ENCODE results near the gene GJA5.

GJA5 gene

DNA sequence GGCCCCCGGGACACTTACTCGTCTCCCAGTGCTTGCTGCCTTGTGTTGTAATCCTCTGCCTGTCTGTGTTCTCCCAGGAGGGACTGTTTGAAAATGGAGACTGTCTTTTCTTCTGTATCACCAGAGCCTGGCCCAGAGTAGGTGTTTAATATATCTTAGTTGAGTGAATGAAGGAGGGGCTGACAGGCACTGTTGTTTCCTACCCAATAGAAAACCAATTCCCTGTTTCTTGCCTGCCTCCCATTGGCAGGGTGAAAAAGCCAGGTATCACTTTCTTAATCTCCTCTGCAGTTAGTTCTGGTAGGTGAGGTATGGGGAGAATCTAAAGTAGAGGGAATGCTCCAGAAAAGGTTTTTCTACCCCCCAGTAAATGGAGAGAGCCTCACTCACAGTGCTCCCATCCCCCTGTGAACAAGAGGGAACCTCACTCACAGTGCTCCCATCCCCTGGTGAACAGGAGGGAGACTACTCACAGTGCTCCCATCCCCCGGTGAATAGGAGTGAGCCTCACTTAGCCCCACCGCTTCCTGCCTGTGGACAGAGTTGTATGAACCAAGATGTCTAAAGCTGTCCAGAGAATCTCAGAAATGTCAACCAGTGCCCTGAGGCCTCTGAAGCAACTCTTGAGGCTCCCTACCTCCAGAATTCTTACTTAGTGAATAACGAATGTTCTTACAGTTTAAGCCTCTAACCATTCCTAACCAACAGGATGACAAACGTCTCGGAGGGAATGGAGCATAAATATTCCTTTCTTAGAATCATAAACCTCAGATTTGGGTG is at the start of gene GJA5:
TSS of gene GJA5 (minus strand) at position 122 of the 780 bp plus-strand sequence. CDS start 1,364 bp downstream, outside the sequence.
- DNase-seq, result no peak

DNA sequence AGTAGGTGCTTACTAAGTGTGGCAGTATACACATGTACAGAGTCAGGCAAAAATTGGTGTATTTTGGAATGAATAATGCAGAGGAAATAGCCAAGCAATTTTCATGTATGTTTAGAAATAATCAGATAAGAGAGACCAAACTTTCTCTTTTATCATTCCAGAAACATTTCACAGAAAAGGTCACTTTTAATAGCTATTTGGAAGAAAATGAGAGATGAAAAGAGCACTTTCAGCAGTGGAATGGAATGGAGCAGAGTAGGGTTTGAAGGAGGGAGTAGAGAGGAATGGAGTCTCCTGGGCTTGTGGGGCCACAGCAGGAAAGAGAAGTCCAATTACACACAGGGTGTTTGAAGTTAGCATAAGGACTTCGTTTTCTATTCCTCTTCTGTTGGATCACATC is 48.8 kb upstream of the GJA5 start:
- no peak for DNase-seq

DNA sequence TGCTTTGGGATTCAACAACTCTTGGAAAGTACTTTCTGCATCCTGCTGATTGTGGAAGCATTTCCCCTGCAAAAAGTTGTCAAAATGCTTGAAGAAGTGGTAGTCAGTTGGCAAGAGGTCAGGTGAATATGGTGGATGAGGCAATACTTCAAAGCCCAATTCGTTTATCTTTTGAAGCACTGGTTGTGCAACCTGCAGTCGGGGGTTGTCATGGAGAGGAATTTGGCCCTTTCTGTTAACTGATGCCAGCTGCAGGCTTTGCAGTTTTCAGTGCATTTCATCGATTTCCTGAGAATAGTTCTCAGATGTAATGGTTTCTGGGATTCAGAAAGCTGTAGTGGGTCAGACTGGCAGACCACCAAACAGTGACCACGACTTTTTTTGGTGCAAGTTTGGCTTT is 47.6 kb upstream of the GJA5 start:
- DNase-seq, result no peak

DNA sequence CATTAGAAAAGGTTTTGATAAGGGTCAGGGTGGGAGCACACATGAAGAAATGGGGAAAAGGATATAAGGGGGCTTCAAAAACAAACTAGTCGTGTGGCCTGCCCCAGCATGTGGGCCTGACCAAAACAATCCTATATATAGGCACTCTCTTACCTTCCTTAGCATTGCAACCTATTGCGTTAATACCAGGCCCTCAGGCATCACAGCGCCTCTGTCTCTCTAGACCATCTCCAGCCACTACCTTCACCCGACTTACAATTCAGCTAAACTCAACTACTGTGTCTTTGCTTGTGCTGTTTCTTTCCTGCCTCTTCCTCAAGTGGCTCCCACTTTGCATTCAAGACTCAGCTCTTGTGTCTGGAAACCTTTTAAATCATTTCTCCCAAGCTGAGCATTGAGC is 47.0 kb upstream of the GJA5 start:
- no peak for DNase-seq

DNA sequence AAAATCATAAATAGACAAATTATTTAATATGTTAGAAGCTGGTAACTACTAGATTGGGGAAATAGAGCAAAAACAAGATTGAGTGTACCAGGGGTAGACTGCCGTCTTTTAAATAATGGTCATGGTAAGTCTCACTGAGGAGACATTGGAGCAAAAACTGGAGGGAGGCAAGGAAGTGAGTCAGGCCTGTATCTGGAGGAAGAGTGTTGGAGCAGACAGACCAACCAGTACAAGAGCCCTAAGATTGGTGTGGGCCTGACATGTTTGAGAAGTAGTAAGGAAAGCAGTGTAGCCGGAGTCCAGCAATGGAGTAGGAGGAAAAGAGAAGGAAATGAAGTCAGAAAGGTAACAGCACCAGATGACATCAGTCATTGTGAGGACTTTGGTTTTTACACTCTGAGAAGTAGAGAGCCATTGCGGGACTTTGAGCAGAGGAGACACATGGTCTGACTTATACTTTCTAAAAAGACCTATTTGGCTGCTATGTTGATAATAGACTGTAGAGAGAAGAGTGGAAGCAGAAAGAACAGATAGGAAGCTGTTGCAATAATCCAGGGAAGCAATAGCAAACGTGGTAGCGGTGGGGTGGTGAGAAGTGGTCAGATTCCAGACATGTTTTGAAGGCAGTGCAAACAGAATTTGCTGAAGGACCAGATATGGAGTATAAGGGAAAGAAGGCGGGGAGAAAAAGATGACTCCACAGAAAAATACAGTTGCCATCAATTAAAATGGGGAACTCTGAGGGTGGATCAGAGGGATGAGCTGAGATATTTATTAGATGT is 44.7 kb upstream of the GJA5 start:
- no peak for DNase-seq

DNA sequence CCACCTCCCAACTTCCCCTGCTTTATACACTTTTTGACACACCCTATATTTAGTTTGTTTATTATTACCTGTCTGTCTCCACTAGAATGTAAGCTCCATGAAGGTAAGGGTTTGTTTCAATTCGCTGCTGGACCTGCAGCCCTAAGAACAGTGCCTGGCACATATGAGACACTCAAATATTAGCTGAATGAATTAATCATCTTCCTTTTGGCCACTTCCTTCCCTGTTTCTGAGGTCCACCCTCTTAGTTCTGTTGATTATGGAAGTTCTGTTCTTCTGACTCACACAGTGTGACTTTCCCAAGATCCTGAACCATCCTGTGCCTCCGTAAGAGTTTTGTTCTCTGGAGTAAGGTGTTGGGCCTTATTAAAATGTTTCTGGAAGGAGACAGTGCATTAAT is 40.4 kb upstream of the GJA5 start:
- no peak for DNase-seq

DNA sequence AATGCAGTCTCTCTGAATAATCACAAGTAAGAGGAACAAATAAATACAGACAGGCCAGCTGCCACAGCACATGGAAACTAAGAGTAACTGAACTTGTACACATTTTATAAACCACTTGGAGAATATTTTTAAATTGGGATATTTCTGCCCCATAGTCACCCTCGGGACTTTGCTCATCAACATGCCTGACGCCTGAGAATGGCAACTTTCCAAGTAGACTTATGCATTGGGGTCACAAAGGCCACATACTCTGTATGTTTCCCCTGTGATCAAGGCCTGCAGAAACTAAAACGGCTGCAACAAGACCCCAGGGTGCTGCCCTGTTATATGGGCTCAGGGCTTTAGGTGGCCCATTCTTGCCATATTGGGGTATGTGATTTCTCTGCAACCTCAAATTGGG is 38.3 kb upstream of the GJA5 start:
- no peak for DNase-seq

DNA sequence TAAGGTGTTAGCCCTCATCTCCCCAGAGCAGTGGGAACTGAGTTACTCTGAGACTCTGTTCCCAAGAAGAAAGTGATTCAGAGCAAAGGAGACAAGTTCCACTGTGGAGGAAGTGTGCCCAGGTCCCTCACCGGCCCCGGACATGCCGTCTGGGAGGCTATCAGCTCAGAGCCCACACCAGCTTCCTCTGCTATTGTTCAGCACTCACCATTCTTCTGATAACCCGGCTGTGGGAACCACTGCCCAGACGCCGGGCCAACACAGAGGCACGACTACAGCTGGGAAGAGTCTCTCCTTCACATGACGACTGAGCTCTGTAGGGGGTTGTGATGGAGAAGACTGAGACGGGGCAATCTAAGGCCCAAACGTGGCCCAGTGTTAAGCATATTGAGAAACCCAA is 34.2 kb upstream of the GJA5 start:
- no peak for DNase-seq

DNA sequence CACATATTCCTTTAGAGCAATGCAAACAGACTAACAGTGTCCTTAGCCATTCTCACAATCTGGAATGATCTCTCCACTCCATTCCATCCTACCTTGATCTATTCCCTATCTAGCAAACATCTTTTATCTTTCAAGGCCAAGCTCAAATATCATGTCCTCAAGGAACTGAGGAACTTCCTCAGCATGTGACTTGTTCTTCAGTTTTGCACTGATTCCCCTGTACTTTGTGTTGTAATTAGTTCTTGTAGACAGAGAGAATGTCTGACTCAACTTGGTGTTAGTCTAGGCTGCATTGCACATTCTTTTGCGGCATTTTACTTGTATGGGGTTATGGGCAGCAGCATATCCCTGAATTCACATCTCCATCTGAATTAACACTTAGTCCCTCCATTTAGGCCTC is 31.5 kb upstream of the GJA5 start:
- DNase-seq, result no peak

DNA sequence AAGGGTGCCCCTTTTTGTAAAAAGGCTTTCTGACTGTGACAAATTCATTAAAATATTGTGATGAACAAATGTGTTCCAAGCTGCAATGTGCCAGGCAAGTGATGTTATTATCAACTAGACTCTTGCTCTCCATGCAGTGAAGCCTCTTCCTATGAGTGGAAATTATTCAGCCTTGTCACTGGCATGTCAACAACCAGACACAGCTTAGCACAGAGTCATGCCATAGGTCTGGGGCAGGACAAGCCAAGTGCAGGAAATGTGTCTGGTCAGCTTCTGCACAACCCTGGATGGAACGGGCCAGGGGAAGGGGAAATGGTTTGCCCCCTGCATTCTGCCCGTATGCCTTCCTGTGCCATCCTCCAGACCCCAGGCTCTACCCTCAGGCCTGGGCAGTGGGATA is 27.4 kb upstream of the GJA5 start:
- DNase-seq, result no peak

DNA sequence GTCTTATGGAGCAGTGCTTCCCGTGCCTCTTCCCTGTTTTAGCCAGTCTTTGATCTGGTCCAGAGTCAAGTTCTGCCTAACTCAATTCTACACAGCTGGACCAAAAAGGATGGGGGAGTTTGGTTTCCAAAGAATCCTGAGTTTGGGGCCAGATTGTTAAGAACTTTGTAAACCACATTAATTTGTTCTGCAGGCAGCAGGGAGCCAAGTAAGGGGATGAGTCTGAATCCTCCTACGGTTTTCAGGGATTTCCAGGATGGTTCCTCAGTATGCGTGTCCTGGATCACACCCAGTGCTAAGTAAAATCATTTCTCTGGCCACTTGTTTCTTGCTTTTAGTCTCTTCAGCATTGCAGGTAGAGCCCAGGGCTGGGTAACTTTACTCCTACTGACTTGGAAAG is 26.1 kb upstream of the GJA5 start:
- DNase-seq, result no peak

DNA sequence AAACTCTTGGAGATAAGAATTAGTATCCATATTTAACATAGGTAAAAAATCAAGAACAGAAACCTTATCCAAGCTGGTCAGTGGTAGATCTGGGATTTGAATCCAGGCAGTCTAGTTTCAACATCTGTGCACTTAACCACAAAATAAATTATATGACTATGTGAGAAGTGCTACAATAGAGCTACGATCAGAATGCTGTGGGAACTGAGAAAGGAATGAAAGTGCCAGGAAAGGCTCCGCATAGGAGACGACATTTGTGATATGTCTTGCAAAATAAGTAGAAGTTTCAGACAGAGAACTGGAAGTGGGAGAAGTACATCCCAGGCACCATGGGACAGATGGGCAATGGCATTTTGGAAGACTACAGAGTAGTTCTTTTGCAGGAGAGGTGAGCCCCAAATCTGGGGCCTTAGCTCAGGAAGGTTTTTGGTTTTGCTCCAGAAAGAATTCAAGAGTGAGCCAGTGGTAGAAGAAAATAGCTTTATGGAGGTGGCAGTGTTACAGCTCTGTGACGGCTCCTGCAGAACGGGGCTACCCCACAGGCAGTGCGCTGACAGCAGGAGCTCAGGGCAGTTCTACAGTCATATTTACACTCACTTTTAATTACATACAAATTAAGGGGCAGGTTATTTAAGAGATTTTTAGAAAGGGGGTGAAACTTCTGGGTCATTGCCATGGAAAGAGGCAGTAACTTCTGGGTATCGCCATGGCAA is 25.5 kb upstream of the GJA5 start:
- no peak for DNase-seq

DNA sequence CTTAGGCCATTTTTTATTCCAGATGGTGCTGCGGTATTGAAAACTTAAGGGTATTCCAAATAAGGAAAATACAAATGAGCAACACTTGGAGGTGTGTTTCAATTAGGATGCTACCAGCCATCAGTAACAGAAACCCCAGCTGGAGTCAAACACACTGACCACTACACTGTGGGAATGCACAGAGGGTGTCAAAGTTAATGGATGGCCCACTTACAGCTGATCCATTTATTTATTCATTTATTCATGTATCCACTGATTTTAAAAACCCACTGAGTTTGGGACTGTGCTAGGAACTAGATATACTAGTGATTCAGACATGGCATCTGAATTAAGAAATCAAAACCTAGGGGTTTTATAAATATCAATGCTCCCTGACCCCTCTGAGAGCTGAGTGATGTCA is 24.5 kb upstream of the GJA5 start:
- no peak for DNase-seq

DNA sequence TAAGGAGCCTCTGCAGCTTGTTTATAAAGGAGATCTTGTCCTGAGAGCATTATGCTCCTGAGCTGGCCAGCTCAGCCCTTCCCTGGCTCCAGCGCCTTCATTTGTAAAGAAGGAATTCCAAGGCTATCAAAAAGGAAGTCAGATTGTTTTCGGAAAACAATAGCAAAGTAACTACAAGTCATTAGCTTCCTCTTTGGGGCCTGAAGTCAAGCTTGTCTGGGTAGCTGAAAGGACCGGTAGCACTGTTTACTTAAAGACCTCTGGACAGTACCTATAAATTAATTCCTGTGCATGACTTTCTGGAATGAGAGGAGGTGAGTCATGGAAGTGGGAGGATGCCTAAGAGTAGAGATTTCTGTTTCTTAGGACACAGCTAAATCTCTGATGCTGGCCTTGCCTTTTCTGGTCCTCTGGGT is 20.7 kb upstream of the GJA5 start:
- no peak for DNase-seq

DNA sequence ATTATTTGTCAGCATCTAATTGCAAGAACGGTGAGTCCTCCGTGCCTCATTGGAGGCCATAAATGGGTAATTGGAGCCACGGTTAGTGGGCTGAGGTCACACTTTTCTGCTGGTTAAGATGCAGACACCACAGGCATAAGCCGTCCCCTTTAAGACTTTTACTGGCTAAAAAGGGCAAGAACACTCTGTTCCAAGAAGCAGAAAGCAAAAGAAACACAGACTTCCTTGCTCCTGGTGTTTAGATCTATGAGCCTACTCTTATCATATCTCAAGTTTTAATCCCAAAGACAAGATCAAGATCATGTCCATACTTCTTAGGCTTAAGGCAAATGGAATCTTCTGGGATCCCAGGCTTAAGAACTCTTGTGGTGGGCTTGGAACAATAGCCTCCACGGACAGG is 17.3 kb upstream of the GJA5 start:
- DNase-seq, result no peak

DNA sequence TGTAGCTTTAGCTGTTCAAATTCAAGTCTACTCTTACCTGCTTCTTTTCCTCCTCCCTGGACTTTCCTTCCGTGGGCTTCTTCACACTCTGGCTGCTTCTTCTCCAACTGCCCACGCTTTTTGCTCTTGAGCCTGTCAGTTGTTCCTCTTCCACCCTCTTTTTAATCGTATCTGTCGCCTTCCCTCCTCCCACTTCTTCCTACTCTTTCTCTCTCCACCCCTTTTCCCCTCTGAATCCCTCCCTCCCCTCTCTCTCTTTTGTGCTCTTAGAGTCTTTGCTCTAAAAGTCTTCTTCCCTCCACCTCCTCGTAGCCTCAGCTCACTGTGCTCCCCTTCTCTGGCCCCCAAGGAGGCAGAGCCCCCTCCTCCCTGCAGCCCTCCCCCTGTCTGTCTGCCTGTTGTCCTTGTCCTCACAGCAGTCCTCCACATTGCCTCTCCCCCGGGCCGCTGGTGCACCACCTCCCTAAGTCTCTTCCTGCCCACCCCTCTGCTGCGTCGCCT is 12.9 kb upstream of the GJA5 start:
- DNase-seq, result no peak

DNA sequence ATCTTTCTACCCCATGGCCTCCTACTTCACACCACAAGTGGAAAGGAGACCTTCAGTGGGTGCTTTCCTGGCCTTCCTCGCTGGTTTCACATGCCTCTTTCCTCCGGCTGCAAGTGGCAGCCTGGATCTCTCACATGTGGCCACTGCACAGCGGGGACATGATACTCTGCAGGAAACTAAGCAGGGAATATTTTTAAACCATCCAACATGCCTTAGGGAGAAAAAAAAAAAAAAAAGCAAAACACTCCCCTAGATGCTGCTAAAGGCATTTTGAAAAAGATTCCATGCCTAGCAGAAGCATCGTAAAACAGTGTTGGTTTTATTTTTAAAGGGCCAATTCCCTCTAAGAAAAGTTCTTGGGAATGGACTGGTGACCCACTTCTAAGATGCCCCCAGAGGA is 12.2 kb upstream of the GJA5 start:
- no peak for DNase-seq

DNA sequence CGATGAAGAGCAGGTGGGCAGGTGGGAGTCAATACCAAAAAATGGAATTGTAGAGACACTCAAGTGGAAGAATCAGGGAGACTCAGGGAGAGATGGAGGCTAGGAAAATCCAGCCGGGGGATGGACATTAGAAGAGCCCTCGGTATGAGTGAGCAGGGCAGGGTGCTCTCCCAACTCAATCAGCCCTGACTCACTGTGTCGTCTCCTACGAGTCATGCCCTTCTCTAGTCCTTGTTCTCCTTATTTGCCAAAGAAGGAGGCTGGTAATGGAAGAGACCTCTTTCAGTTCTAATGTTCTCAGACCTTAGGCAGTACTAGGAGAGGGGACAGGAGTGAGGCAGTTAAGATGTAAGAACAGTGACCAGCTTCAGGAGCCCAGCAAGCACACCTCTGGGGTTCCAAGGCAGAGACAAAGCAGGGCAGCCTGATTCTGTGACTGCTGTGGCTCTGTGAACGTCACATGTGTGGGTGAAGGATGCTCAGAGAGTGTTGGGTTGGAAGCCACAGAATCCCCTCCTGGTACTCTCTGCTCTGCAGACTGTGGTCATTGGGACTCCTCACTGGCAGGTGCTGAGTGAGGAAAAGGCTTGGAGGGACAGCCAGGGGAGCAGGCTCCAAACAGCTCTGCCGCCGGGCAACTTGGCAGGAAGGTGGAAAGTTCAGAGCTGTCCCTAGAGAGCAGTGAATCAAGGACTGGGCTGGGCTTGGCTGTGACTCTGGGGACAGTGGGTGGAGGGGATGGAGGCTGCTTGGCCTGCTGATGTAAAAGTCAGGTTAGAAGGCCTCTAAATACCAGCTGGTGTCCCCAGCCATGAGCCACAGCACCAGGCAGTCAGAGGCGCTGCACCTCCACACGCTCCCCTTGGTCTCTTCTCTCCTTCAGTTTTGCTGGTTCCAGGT is 11.1 kb upstream of the GJA5 start:
- peak; percentile 1 for DNase-seq

DNA sequence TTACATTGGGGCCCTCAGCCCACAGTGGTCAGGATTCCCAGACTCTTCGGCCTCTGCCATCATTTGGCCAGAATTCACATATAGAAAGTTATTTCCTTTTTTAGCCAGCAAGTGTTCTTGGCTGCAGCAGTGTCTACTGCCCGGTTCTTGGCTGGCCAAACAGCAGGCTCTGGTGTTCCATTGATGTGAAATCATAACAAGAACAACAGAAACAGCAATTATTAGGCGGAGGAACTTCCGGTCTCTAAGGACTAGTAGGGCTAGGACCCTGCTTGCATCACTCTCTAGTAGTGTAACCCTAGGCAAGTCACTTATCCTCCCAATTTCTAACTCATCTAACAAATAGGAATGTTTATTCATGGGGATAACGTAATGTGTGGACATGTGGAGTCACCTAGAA is 8.7 kb upstream of the GJA5 start:
- DNase-seq, result no peak

DNA sequence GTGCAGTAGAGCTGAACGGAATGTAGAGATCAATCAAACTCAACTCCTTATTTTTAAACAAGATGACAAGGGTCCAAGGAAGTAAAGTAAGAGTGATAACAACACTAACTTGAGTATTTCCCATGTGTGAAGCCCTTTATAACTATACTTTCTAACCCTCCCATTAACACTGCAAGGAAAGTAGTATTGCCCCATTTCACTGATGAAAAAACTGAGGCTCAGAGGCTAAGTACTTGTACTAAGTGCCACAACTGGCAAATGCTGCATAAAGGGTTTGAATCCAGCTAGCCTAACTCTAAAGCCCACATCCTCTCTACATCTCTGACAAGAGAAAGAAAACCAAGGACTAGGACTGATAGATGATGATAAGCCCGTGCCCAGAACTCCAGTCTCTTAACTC is 8.2 kb upstream of the GJA5 start:
- DNase-seq, result no peak

DNA sequence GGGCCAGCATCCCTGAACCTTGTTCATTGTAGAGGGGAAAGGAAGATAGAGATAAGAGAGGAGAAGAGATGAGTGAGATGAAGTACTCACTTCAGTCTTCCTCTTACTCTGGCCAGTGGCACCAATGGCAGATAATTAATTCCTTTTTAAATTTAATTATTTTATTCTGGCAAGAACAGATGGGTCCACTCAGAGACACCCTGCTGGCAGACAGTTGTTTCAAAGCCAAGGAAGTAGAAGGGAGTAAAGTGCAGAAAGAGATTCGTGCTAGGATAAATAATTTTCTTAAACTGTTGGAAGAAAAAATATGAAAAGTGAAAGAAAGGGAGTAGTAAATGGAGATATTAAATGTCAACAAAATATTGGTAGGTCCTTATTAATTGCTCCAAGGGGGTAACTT is 7.7 kb upstream of the GJA5 start:
- no peak for DNase-seq

DNA sequence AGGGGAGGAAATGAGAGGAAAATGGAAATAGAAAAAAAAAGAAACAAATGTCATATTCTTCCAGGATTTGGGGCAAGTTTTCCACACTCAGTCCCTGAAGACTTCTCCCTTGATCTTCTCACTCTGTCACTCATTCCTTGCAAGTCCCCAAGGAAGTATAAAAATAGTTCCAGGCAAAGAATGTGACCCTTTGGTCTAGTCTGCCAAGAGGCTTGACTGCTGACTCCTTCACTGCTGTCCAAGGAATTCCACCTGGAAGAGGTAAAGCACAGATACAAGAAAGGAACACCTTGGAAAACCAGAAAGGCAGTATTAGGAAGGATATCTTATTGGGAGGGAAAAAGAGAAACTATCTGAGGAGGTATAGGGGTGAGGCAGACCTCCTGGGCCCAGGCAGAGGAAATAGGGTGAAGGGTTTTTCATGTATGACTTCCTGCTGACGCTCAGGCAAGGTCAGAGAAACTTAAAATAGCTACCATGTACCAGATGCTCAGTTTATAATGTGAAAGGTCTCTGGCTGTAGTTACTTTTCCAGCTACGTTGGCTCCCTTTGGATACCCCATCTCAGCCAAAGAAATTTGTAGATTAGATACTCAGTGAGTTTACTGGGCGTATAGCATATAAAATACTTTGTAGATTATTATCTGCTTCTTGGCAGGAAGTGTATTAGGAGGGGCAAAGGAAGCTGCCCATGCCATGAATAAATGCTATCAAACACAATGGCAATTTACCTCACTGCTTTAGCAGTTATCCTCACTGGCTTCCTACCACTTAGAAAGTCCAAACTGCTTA is 2.0 kb upstream of the GJA5 start:
- DNase-seq, result no peak

All from midbrain (tissue), 1 donor.